HG03520 (cell line): ENCODE data around the gene NPTXR.
A peak's percentile ranks its signal among the peaks of the same experiment; 100 is the strongest.

Experiments
- ATAC-seq: cut with Tn5 transposase; IDR thresholded peaks from one replicate; pipeline ENCODE4 v1.9.1; 2021; ENCODE audit warnings: mild to moderate bottlenecking, moderate library complexity; ENCODE audit not compliant: unreplicated experiment

Gene NPTXR

GRCh38 chr22:38843657-38844314, at the start of gene NPTXR:
Gene NPTXR, minus strand, starts transcription at chr22:38844028.
- no peak for ATAC-seq

GRCh38 chr22:38891256-38891655, 47.4 kb upstream of the NPTXR start:
- ATAC-seq: no peak

- no peak for ATAC-seq
Measured at GRCh38 chr22:38890377-38890776, 46.5 kb upstream of the NPTXR start.

GRCh38 chr22:38886333-38886732, 42.5 kb upstream of the NPTXR start:
- no peak for ATAC-seq

- ATAC-seq: no peak
Measured at GRCh38 chr22:38882972-38883622, 39.3 kb upstream of the NPTXR start.

- ATAC-seq: no peak
Measured at GRCh38 chr22:38881997-38882879, 38.4 kb upstream of the NPTXR start.

GRCh38 chr22:38881464-38881871, 37.6 kb upstream of the NPTXR start:
- no peak for ATAC-seq

- ATAC-seq: no peak
Measured at GRCh38 chr22:38879961-38880360, 36.1 kb upstream of the NPTXR start.

- no peak for ATAC-seq
Measured at GRCh38 chr22:38879108-38879729, 35.4 kb upstream of the NPTXR start.

- no peak for ATAC-seq
Measured at GRCh38 chr22:38878001-38878400, 34.2 kb upstream of the NPTXR start.

GRCh38 chr22:38874529-38875222, 30.8 kb upstream of the NPTXR start:
- ATAC-seq: no peak

- no peak for ATAC-seq
Measured at GRCh38 chr22:38873469-38874411, 29.9 kb upstream of the NPTXR start.

- no peak for ATAC-seq
Measured at GRCh38 chr22:38872831-38873248, 29.0 kb upstream of the NPTXR start.

GRCh38 chr22:38872172-38872830, 28.5 kb upstream of the NPTXR start, which contains the start of gene CBX6:
Gene CBX6, minus strand, starts transcription at chr22:38872216. Its CDS starts 26 bp downstream, at chr22:38872190.
- peak; percentile 63 for ATAC-seq

- ATAC-seq: peak; percentile 14
Measured at GRCh38 chr22:38871360-38872171, 27.7 kb upstream of the NPTXR start.

GRCh38 chr22:38870791-38871359, 27.0 kb upstream of the NPTXR start:
- no peak for ATAC-seq

GRCh38 chr22:38870312-38870741, 26.5 kb upstream of the NPTXR start:
- ATAC-seq: no peak

- ATAC-seq: no peak
Measured at GRCh38 chr22:38869663-38870062, 25.8 kb upstream of the NPTXR start.
